ENCODE data around the gene CACNA1S.
A peak's percentile ranks its signal among the peaks of the same experiment; 100 is the strongest.

CACNA1S gene

DNA sequence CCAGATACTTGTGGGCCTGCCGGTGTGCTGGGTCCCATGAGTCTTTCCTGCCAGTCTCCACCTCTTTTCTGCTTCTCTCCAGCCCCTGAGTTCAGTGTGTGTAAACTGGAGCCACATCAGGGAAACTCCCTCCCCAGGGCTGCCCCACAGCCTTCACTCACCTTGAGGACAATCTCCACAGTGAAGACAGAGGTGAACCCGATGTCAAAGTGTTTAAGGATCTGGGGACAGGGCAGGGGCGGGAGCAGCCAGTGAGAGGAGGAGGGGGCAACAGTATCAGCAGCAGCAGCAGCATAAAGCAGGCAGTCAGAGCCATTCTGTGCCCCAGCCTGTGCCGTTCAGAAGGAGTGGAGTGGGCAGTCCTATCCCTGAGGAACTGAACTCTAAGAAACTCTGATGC is 43.2 kb downstream of the CACNA1S start:
- FAIRE-seq (no peak), DNase-seq (ENCODE audit: insufficient read length, low spot score) (no peak)

DNA sequence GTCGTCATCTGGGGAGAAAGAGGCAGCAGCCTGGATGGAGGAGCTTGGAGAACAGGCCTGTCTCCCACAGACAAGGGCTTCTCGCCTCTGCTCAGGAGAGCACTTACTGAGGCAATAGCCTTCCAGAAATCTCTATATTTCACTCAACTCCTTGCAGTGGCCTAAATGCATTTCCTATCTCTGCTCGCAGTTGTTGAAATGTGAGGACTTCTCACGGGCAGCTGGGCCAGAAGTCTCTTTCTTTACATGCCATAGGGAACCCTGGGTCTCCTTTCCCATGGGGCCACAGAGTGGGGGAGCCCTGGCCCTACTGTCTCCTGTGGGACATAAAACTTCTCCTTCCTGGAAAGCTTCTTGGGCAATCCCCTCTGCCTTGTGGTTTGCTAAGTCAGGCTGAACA is 45.2 kb downstream of the CACNA1S start:
- DNase-seq (ENCODE audit: insufficient read length, low spot score) = no peak
- FAIRE-seq = no peak

DNA sequence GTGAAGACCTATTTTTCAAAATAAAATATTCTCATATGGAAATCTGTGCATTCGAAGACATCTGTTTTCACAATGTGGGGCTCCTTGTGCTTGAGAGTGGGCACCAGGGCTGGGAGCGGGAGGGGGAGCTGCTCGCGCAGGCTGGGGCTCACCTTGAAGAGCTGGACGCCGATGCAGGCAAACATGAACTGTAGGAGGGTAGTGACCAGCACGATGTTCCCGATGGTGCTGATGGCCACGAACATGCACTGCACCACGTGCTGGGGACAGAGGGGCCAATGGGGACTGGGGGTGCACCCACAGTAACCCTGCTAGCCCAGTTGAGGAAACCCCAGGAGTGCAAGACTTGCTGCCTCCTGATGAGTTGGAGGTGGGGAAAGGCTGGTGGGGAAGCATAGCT is 46.5 kb downstream of the CACNA1S start:
- no peak for DNase-seq (ENCODE audit: insufficient read length, low spot score)
- FAIRE-seq = no peak

DNA sequence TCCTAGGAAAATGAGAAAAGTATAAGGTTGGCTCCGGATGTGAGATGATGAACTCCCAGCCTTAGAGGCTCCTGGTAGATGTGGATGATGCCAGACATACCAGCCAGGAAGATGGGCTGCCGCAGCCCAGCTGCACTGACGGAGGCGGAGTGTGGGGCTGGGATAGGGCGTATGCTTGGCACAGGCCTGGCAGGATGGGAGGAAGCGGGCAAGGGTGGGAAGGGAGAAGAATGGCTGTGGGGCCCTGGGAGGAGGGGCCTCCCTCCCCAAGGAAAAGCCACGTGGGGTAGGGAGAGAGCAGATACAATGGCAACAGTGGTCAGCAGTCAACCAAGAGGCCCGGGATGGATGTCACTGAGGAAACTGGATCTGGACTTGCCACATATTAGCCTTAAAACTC is 47.4 kb downstream of the CACNA1S start:
- DNase-seq (ENCODE audit: insufficient read length, low spot score) (no peak), FAIRE-seq (no peak)

DNA sequence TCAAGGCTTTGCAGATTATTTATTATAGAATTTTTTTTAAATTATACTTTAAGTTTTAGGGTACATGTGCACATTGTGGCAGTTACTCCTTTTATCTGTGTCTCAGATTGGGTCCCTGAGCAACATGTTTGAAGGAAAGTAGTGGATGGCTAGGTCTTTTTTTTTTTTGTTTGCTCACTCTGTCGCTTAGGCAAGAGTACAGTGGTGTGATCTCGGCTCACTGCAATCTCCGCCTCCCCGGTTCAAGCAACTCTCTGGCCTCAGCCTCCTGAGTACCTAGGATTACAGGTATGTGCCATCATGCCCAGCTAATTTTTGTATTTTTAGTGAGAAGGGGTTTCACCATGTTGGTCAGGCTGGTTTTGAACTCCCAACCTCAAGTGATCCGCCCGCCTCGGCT is 49.1 kb downstream of the CACNA1S start:
- DNase-seq (ENCODE audit: insufficient read length, low spot score) (no peak), FAIRE-seq (no peak)

DNA sequence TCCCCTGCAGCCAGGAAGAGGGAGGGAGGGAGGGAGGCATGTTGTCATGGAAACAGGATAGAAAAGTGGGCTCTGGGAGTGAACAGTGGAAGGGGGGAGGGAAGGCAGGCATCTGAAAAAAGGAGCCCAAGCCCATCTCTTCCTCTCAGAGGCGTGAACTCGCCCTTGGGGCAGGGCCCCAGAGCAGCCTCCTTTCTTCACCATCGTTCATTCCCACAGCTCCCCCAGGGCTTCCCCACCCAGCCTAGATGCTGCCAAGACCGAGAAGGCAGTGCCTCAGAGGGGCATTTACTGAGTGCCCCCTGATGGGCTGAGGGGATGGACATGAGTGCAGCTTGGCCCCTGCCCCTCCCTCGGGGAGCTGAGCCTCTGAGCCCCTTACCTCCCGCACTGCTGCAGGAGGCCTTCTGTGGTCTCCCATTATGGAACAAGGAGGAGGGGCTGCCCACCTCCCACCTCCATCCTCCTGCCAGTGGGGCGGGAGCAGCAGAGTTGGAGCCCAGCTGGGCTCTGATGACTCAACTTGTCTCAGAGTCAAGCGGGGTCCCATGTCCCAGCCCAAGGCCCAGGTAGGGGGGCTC is 49.6 kb downstream of the CACNA1S start:
- FAIRE-seq (no peak), DNase-seq (ENCODE audit: insufficient read length, low spot score) (no peak)

DNA sequence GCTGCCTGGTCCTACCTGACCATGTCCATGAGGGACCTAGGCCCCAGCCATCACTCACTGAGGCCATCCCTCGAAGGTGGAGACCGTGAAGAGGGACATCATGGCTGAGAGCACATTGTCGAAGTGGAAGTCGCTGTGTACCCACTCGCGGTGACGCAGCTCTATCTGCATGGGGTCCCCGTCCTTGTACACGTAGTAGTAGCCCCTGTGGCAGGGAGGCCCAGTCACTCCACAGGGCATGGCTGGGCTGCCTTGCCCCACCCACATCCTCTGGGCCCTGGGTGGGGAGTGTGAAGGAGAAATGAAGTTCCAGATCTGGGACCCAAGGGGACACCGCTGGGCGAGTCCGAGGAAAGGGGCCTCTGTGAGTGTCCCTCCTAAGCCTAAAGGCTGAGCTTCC is 50.3 kb downstream of the CACNA1S start:
- FAIRE-seq = no peak
- no peak for DNase-seq (ENCODE audit: insufficient read length, low spot score)

DNA sequence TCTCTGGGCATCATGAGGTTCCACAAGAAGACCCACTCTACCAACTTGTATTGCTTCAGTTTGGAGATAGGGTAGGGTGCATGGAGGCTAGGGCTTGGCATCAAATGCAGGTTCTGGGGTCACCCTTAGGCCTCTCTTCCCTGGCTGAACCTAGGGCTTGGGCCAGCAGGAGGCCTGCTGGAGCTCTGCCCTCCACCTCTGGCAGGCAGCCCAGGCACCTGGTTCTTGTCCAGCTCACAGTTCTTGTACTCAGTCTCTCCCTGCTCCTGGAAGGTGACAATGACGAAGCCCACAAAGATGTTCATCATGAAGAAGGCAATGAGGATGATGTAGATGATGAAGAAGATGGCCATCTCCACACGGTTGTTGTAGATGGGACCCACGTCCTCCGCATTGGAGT is 51.2 kb downstream of the CACNA1S start:
- DNase-seq (ENCODE audit: insufficient read length, low spot score) = no peak
- FAIRE-seq = no peak

DNA sequence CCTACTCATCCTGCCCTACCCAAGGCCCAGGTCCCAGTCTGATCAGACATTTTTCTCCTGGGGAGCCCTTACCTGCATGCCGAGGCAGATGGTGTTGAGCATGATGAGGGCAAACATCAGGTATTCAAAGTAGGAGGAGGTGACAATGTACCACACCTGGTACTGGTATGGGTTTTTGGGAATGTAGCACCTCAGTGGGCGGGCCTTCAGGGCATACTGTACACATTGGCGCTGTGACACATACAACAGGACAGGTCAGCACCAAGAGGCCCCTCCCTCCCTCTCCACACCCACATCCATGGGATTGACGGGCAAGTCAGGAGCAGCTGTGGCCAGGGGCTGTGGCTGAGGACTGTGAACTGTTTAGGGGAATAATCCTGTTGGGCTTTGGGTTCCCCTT is 51.6 kb downstream of the CACNA1S start:
- DNase-seq (ENCODE audit: insufficient read length, low spot score) (no peak), FAIRE-seq (no peak)

DNA sequence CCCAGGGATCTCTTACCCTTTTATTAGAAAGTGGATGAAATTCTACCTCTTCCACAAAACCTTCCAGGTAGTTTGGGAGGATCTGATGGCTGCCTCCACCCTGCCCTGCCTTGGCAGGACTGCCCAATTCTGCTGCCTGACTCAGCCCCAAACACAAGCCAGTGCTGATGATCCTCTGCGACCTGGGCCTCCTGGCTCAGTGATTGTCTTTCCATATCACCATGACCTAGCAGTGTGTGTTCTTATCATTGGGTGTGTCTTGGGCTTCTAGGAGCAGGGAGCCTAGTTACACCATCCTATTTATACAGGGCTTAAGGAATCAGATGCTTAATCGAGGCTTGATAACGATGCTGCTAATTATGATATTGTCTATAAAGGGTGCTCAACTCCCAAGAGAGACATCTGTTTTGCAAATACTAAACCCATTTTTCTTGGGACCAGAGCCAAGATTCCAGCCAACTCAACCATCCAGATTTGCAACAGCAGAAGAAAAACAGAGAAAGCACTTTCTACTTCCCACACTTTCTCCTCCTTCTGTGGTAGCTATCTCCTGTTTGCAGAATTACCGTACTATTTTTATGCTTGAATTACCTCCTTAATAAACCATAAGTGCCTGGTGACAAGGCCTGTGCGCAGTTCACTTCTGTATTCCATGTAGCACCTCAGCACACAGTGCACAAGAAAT is 52.2 kb downstream of the CACNA1S start:
- no peak for FAIRE-seq

DNA sequence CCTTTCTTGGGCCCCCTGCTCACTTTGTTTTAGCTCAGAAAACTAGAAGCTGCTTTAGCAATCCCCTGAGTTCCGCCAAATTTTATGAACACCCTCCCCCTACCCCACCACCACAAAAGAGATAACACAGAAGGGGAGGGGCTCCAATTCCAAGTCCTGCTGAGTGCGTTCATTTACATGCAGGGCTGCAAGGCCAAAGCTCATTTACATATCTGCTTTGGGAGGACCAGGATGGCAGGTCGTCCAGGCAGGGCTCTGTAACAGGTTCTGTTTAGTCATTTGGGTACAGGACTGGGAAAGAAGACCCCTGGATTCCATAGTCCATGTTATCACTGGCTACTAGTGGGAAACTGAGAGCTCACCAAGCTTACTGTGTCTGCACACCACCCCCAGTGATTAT is 52.8 kb downstream of the CACNA1S start:
- no peak for DNase-seq (ENCODE audit: insufficient read length, low spot score)
- FAIRE-seq = no peak

More for the DNA sequence above, 52.2 kb downstream of the CACNA1S start:
- DNase-seq (ENCODE audit: insufficient read length, low spot score) = no peak

DNA sequence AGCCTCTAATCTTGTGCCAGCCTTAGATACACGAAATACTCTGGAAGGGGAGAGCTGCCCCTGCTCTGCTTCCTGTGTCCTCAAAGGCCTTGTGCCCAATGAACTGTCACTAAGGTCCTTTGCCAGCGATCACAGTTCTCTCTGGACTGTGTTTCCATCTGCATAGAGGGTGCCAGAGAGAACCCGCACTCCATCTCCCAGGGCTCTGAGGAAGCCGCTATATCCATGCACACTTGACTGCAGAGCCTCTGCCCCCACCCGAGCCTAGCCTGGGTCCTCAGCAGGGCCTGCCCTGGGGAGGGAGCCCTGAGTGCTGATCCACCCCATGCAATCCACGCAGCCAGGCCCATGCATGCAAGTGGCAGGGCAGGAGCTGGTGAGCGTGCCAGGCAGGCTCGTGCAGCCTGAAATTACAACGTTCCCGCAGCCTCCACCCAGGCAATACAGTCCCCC is 58.1 kb downstream of the CACNA1S start:
- DNase-seq (ENCODE audit: insufficient read length, low spot score) = no peak
- FAIRE-seq = no peak

DNA sequence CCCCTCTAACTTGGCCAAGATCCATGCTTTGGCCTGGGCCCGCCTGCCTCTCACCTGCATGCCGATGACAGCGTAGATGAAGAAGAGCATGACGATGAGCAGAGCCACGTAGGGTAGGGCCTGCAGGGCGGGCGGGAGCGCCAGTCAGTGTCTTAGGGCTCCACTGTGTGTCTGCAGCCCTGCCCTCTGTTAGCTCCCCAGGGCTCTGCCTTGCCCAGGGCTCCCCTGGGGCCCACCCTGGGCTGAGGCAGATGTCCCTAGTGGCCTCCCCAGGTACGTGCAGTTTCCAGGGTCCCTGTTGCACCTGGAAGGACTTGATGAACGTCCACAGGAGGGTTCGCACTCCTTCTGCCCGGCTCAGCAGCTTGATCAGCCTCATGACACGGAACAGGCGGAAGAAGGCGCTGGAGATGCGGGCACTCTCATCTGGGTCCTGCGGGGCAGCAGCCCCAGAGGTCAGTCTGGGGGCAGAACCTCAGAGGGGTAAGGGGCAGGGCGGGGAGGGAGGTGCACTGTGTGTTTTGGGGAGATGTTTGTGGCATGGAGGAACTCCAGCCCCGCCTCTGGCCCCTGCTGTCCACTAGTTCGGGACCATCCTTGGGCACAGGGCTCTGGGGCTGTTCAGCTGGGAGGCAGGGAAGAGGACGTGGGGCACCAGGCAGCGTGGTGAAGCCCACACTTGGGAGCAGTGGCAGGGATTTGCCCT is 58.9 kb downstream of the CACNA1S start:
- FAIRE-seq = no peak
- no peak for DNase-seq (ENCODE audit: insufficient read length, low spot score)

DNA sequence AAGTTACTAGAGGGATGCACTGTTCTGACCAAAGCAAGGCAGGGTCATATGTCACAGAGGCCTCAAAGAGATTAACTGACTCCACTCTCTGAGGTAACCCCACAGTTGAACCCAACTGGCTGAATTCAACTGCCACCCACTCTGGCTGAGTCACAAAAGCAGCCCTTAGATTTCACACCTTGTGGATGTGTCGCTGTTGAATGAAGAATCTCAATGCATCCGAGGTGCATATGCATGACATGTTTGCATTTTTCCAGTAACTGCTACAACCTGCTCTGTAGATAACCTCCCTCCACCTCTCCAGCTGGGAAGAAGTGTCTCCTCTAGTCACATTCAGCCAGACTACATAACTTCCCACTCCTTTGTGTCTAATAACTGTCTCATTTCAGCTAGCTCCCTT is 60.8 kb downstream of the CACNA1S start:
- DNase-seq (ENCODE audit: insufficient read length, low spot score) (no peak), FAIRE-seq (no peak)

DNA sequence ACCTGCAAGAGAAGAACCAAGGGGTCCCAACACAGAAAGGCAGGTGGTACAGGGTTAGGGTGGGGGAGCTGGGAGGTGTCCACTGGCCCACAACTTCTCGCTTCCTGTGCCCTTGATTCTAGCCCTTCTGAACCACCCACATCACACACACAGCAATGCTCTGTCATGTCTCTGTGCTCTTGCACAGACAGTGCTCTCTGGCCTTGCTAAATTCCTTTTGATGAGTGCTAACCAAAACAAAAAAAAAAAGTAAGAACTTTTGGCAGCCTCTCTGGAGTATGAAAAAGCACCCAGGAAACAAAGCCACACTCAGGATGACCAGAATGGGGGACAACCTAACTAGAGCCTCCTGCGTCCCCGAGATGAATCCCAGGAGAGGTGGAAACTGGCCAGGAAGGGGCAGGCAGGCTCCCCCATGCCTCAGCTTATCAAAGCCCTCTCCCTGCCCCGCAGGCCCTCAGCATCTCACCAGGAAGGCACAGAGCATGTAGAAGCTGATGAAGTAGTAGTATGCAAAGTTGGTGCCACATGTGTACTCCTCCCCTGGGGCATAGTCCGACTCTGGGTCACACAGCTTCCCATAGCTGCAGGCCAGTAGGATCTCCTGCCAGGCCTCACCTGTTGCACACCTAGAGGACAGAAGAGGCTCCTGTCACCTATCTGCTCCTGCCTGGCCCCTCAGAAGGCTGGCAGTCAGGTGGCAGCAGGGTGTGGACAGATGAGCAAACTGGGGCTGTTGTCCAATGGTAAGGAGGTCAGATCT is 61.5 kb downstream of the CACNA1S start:
- no peak for FAIRE-seq

DNA sequence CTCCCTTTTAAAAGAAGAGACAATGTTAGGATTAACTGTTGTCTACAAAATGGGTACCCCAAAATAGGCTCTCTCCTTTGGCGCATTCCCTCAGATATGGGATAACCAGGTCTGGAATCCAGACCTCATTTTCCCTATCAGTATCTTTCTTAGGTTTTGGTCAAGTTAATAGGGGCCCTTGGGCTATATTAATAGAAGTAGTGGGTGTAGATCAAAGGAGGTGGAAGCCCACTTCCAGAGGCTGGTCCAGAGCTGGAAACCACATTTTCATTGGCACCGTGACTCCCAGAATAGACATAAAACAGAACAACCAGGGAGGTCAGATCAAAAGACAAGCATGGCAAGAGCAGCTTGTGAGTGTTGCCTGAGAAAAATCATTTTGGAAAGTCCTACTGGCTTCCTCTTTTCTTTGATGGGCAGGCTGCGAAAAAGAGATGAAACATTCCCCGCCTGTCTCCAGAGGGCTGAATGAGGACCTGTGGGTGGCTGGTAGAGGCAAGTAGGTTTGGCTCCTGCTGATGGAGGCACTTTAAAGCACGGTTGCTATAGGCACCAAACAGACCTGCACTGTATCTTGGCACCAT is 62.9 kb downstream of the CACNA1S start:
- no peak for DNase-seq (ENCODE audit: insufficient read length, low spot score)
- no peak for FAIRE-seq

More for the DNA sequence above, 61.5 kb downstream of the CACNA1S start:
- DNase-seq (ENCODE audit: insufficient read length, low spot score) = no peak

DNA sequence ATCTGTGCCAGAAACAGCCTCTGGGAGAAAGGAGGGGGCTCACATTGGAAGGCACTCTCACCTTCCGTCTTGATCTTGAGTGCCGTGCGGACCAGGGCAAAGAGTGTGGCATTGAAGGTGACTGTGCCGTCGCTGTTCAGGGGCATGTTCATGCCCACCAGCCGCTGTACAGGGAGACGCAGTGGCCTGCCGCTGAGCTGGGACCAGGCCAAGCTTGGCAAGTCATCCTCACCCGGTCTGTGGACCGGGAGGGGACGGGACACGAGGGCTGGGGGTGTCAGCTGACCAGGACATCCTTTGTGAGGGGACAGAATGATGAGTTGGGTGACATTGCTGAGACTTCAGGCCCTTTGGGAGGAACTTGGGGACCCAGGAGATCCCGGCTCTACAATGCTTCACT is 63.7 kb downstream of the CACNA1S start:
- DNase-seq (ENCODE audit: insufficient read length, low spot score) = no peak
- no peak for FAIRE-seq

DNA sequence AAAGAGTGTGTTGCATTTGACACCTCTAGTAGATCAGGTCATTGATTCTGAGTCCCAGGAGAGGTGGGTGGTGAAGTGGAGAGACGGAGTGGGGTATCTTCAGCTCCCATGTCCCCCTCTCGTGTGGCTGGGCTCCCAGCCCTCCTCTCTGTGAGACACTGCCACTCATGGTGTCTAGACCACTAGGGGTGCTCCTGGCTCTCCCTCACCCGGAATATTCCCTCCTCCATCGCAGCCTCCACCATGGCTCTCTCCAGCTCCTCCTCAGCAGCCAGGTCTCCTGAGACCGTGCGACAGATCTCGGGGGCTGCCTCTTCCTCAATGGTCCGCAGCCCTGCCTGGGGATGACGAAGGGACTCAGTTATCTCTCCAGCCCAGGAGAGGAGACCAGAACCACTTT is 68.1 kb downstream of the CACNA1S start:
- no peak for FAIRE-seq
- DNase-seq (ENCODE audit: insufficient read length, low spot score) = no peak

DNA sequence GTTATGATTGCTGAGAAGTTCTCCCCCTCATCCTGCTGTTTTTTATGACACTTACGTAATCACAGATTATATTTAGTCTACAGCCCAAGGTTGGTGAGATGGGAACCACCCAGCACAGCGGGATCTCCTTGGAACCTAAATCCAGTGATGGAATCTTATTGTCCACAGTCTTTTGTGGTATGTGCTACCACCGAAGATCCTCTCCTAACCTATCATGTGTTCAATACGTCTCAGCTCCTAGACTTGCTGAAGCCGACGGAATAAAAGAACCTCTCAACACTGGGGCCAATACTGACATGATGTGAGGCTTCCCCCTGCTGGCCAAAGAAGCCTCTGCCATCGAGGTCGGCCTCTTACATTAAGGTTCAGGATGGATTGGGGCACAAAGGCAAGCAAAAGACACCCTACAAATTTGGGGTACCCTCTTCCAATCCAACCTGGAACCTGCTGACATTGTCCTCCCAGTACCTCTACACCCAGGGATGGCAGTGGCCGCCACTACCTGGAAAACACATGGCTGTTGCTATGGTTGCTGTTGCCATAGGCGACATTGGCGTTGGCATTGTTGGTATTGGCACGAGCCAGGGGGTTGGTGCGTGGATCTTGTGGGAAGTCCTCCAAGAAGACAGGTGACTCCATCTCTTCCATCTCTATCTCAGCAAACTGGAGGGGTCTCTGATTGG is 69.3 kb downstream of the CACNA1S start:
- peak; percentile 80 for DNase-seq (ENCODE audit: insufficient read length, low spot score)
- no peak for FAIRE-seq

DNA sequence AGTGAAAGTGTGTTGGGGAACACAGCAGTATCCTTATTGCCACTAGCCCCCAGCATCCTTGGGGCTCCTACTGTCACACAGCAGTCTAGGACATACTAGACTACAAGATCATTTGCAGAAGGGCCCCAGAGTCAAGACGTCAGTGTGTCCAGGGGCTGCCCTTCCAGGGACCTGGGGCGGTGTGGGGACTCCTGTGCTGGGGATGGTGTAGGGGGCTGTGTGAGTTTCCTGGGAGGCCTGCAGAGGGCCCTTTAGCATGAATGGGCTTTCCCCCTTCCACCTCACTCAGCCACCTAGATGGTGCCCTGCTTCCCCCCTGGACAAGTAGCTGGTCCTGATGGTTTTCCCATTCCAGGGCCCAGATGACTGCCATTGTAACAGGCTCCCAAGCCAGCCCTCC is 71.2 kb downstream of the CACNA1S start:
- no peak for FAIRE-seq
- no peak for DNase-seq (ENCODE audit: insufficient read length, low spot score)
